Measurements from ENCODE around the gene PTPN11.

DNA sequence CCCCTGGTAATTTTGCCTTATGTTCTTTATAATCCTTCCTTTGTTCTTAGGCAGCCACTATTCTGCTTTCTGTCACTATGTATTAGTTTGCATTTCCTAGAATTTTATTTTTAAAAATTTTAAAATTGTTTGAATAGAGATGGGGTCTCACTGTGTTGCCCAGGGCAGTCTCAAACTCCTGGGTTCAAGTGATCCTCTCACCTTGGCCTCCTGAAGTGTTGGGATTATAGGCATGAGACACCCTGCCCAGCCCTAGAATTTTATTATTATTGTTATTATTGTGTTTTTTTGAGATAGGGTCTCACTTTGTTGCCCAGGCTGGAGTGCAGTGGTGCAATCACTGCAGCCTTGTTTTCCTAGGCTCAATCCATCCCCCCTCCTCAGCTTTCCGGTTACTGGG is 2.6 kb downstream of the PTPN11 start:
- TF ChIP-seq, protein P1, sequence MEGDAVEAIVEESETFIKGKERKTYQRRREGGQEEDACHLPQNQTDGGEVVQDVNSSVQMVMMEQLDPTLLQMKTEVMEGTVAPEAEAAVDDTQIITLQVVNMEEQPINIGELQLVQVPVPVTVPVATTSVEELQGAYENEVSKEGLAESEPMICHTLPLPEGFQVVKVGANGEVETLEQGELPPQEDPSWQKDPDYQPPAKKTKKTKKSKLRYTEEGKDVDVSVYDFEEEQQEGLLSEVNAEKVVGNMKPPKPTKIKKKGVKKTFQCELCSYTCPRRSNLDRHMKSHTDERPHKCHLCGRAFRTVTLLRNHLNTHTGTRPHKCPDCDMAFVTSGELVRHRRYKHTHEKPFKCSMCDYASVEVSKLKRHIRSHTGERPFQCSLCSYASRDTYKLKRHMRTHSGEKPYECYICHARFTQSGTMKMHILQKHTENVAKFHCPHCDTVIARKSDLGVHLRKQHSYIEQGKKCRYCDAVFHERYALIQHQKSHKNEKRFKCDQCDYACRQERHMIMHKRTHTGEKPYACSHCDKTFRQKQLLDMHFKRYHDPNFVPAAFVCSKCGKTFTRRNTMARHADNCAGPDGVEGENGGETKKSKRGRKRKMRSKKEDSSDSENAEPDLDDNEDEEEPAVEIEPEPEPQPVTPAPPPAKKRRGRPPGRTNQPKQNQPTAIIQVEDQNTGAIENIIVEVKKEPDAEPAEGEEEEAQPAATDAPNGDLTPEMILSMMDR (IDR thresholded peaks at IDR 0.05), result no peak
- TF ChIP-seq POLR2A (IDR thresholded peaks at IDR 0.05), result no peak

All from adrenal gland (tissue), 5 donors.